Heart right ventricle (tissue), 16 donors: ENCODE data around the gene AGBL4. TPM values are rescaled to one million over a fixed set of nuclear protein-coding genes. Genes with fewer than 3 reads are reported as not detected.

Experiments
- ATAC-seq, 8 donors: fragments of 200-7000 bp; cut with Tn5 transposase; one replicate each; pipeline ENCODE4 v1.9.1; 2020; ENCODE audit warnings: mild to moderate bottlenecking in 8 of 8, moderate library complexity in 8 of 8, moderate number of reproducible peaks in 1 of 8
- DNase-seq, 2 donors: peaks; one replicate each; pipeline ENCODE4 v3.0.0-alpha.2; 2020
- H3K27ac ChIP-seq, 10 donors: fragments of 200-600 bp; sonication (generic) in 2 of 10; one replicate each; pipeline versions ENCODE4 v1.5.0 to v1.8.0; 2020 to 2022; ENCODE audit warnings: mild to moderate bottlenecking in 3 of 10
- H3K27me3 ChIP-seq, 7 donors: fragments of 200-600 bp; one replicate each; pipeline ENCODE4 v1.8.0; 2021 to 2022; ENCODE audit warnings: mild to moderate bottlenecking in 2 of 7
- H3K36me3 ChIP-seq, 9 donors: fragments of 200-600 bp; sonication (generic) in 1 of 9; one replicate each; pipeline versions ENCODE4 v1.5.0 to v1.8.0; 2020 to 2022; ENCODE audit warnings: mild to moderate bottlenecking in 2 of 9
- H3K4me1 ChIP-seq, 9 donors: fragments of 200-600 bp; sonication (generic) in 1 of 9; one replicate each; pipeline versions ENCODE4 v1.5.0 to v1.8.0; 2020 to 2022; ENCODE audit warnings: mild to moderate bottlenecking in 4 of 9
- H3K4me3 ChIP-seq, 10 donors: fragments of 200-600 bp; sonication (generic) in 2 of 10; one replicate each; pipeline versions ENCODE4 v1.5.0 to v1.8.0; 2020 to 2022; ENCODE audit warnings: mild to moderate bottlenecking in 7 of 10, moderate library complexity in 2 of 10
- H3K9me3 ChIP-seq, 11 donors: fragments of 200-600 bp in 10 of 11; sonication (generic) in 2 of 11; one replicate each; pipeline versions ENCODE4 v1.5.0 to v1.8.0; 2013 to 2022; ENCODE audit warnings: mild to moderate bottlenecking in 2 of 11, control low read depth in 1 of 11, moderate library complexity in 1 of 11
- WGBS, 2 donors: extraction: QIAGEN DNeasy Blood & Tissue Kit; methylation state at CpG; one replicate each; pipeline ENCODE4 v1.1.7; 2013; ENCODE audit warnings: inconsistent platforms in 1 of 2; 5-methylcytosine and 5-hydroxymethylcytosine counted together
- intact Hi-C, 10 donors: fragments of 100-400 bp; cut with DNase I; formaldehyde crosslinking; loops; one replicate each; pipeline versions ENCODE4 v1.11.1 to v1.14.2; 2022
- polyA plus RNA-seq, 2 donors: library from polyadenylated mRNA; stranded (reverse); fragments of 200-250 nt; gene quantifications; one replicate each; pipeline ENCODE4 v1.2.3, GENCODE V29; 2013
- total RNA-seq, 10 donors: library from RNA; stranded (reverse); fragmentation: NEBNext Ultra II Directional in 3 of 10; extraction: Animal tissue kit (Norgen Biotek cat#: 25700) in 3 of 10; gene quantifications; one replicate each; pipeline versions ENCODE4 v1.2.1 to v1.2.4, GENCODE V29; 2021 to 2023
- TF ChIP-seq, protein P1 (sequence below), 9 donors: fragments of 200-600 bp; sonication (generic) in 2 of 9; IDR thresholded peaks; one replicate each; pipeline versions ENCODE4 v1.5.0 to v1.8.0; 2021 to 2022; ENCODE audit warnings: antibody characterized with exemption in 9 of 9, mild to moderate bottlenecking in 5 of 9, moderate library complexity in 1 of 9
- donor health status: Arrhythmogenic right ventricular cardiomyopathy.
- donor health status: ischemic (EF 13 %, LVEDD 7.1; RV severe dilation, severe dysfunction).
- donor health status: healthy with polysubstance abuse.
- donor health status: DM: no; HTN: yes; CAD: no.
- donor health status: DM: no; HTN: no; CAD: no.
- donor health status: ischemic (EF 25% LVEDD 6.9; RV normal size, moderate dysfunction).
- donor health status: ischemic (EF 25% LVEDD 5.7; RV mildly dilated, moderate dysfunction).
- donor health status: healthy.
- donor health status: DM: yes; HTN: yes; CAD: no.
- donor health status: Ischemic cardiomyopathy.
- donor health status: ischemic (EF 35%, LVEDD 5.7; RV mildly dilated, moderate dysfunction).
- donor health status: nonischemic (EF 11% LVEDD 7.7; RV severe dilation, severe dysfunction).
- donor health status: DM: yes; HTN: yes; CAD: no.
- donor health status: PGD.
- donor health status: ischemic (EF 29% LVEDD 5.4; RV normal size, mild dysfunction).
- donor health status: nonischemic (EF 23%, LVEDD 6.1; RV moderate dilation, normal function).

AGBL4 gene
- total and polyA plus RNA-seq, 12 donors: 0.04 to 0.93 (median 0.46) TPM; not detected in 2

DNA sequence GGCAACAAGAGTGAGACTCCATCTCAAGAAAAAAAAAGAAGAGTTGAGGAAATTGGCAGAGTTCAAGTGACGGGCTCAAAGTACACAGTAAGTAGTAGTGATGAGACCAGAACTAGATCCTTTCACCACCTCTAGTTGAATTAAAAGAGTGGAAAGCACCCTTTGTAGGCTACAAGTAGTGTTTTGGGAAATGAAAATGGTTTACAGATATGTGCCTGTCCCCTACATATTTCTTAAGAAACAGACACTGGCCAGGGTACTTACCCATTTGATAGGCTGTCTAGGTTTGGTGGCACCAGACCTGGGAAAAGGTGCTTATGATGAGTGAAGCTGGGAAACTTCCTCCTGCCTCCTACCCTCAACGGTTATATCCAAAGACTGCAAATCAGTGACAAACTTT, 1083.4 kb downstream of the AGBL4 start:
- no peak for DNase-seq
- Histone ChIP-seq H3K36me3 (no peaks in the 10 kb centered on the region), H3K27me3 (peaks cover 0 to 6% (median 0%) of the 10 kb centered on the region in 7 donors), H3K9me3 (no peaks in the 10 kb centered on the region), H3K4me3 (no peak overlapping the region), H3K4me1 (no peaks in the 10 kb centered on the region), H3K27ac (no peak overlapping the region)
- intact Hi-C loops: no loop called here
- 83 to 88% methylated on average over 2 of the region's 2 CpGs for WGBS, 2 donors
- TF ChIP-seq, protein P1, sequence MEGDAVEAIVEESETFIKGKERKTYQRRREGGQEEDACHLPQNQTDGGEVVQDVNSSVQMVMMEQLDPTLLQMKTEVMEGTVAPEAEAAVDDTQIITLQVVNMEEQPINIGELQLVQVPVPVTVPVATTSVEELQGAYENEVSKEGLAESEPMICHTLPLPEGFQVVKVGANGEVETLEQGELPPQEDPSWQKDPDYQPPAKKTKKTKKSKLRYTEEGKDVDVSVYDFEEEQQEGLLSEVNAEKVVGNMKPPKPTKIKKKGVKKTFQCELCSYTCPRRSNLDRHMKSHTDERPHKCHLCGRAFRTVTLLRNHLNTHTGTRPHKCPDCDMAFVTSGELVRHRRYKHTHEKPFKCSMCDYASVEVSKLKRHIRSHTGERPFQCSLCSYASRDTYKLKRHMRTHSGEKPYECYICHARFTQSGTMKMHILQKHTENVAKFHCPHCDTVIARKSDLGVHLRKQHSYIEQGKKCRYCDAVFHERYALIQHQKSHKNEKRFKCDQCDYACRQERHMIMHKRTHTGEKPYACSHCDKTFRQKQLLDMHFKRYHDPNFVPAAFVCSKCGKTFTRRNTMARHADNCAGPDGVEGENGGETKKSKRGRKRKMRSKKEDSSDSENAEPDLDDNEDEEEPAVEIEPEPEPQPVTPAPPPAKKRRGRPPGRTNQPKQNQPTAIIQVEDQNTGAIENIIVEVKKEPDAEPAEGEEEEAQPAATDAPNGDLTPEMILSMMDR (IDR thresholded peaks at IDR 0.05): no peak
- ATAC-seq: no peak

DNA sequence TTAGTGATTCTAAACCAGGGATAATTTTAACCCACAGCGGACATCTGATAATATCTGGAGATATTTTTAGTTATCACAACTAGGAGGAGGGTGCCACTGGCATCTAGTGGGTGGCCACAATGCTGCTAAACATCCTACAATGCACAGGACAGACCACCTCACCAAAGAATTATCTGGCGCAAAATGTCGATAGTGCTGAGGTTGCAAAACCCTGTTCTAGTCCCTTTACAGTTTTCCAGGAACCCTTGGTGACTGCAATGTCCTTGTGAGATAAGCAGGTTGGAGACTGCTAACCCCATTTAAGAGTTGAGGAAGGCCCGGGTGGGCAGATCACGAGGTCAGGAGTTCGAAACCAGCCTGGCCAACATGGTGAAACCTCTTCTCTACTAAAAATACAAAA, 1083.9 kb downstream of the AGBL4 start:
- H3K36me3 ChIP-seq: no peaks in the 10 kb centered on the region
- no peak for ATAC-seq
- intact Hi-C loops: no loop called here
- 84% methylated on average over 6 of the region's 6 CpGs for WGBS, 2 donors
- H3K4me3 ChIP-seq: no peak overlapping the region
- no peaks in the 10 kb centered on the region for H3K9me3 ChIP-seq
- no peak overlapping the region for H3K27ac ChIP-seq
- no peak for DNase-seq
- TF ChIP-seq, protein P1 (IDR thresholded peaks at IDR 0.05): no peak
- no peaks in the 10 kb centered on the region for H3K4me1 ChIP-seq
- peaks cover 0 to 8% (median 0%) of the 10 kb centered on the region in 7 donors for H3K27me3 ChIP-seq

DNA sequence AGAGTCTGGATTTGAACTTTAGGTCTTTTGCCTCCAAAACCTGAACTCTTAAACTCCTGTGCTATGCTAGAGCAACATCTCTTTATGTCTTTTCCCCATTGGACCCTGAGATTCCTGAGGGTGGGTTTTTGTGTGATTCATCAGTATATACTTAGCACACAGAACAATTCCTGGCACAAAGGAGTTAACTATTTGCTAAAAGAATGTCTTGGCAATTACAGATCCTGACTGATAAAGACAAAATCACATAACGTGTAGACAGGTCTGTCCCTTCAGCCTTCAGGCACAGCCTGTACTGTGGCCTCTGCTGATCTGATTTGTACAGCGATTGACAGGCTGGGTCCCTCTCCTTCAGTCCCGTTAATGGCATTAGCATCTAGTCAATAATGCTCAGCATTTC, 1084.7 kb downstream of the AGBL4 start:
- ATAC-seq: no peak
- Histone ChIP-seq H3K9me3 (no peaks in the 10 kb centered on the region), H3K27me3 (peaks cover 0 to 8% (median 0%) of the 10 kb centered on the region in 7 donors), H3K4me3 (no peak overlapping the region), H3K27ac (no peak overlapping the region), H3K4me1 (no peaks in the 10 kb centered on the region), H3K36me3 (no peaks in the 10 kb centered on the region)
- TF ChIP-seq, protein P1 (IDR thresholded peaks at IDR 0.05): no peak
- no peak for DNase-seq
- WGBS, 2 donors: 52 to 55% methylated on average over 3 of the region's 3 CpGs
- intact Hi-C loops: no loop called here

DNA sequence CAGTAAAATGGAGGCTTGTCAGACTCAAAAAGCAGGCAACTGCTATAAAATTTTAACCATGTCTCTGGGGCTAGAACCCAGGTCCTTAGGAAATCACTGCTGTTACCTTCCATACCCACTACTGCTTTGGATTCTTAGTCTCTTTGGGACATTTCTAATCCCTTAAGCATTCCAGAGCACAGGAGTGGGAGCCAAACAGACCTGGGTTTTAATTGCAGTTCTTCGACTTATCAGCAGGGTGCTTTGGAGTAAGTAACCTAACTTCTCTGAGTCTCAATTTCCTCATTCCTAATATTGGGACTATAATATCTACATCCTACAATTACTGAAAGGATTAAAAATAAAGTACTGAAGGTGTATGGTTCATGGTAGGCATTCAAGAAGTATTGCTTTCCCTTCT, 1086.0 kb downstream of the AGBL4 start:
- Histone ChIP-seq H3K36me3 (no peaks in the 10 kb centered on the region), H3K27me3 (peaks cover 0 to 8% (median 0%) of the 10 kb centered on the region in 7 donors), H3K27ac (no peak overlapping the region), H3K4me1 (peaks cover 0 to 2% (median 0%) of the 10 kb centered on the region in 9 donors), H3K9me3 (no peaks in the 10 kb centered on the region), H3K4me3 (no peak overlapping the region)
- DNase-seq: no peak
- intact Hi-C loops: no loop called here
- WGBS, 2 donors: 60 to 72% methylated on average over 1 of the region's 1 CpG
- TF ChIP-seq, protein P1 (IDR thresholded peaks at IDR 0.05): no peak
- no peak for ATAC-seq
